Measurements from ENCODE around the gene CACNA1I. TPM values are rescaled to one million over a fixed set of nuclear protein-coding genes. Genes with fewer than 3 reads are reported as not detected.

The CACNA1I gene
- total RNA-seq, 1 donor from 2014 or later, result 0.41 TPM

GRCh38 chr22:39559456-39560105 is 11.0 kb upstream of the CACNA1I start:
- Mint-ChIP-seq H3K36me3 (ENCODE audit: insufficient read depth) (no peaks in the 10 kb centered on the region), H3K27ac (no peak overlapping the region), H3K4me3 (ENCODE audit: low read depth) (no peak overlapping the region), H3K4me1 (ENCODE audit: low read depth) (peaks cover 1% of the 10 kb centered on the region), H3K27me3 (peaks cover 59% of the 10 kb centered on the region), H3K9me3 (ENCODE audit: low read depth) (no peaks in the 10 kb centered on the region)
- DNase-seq (ENCODE audit: low spot score, unreplicated experiment), result peak; percentile 37
- TF ChIP-seq, protein P1, sequence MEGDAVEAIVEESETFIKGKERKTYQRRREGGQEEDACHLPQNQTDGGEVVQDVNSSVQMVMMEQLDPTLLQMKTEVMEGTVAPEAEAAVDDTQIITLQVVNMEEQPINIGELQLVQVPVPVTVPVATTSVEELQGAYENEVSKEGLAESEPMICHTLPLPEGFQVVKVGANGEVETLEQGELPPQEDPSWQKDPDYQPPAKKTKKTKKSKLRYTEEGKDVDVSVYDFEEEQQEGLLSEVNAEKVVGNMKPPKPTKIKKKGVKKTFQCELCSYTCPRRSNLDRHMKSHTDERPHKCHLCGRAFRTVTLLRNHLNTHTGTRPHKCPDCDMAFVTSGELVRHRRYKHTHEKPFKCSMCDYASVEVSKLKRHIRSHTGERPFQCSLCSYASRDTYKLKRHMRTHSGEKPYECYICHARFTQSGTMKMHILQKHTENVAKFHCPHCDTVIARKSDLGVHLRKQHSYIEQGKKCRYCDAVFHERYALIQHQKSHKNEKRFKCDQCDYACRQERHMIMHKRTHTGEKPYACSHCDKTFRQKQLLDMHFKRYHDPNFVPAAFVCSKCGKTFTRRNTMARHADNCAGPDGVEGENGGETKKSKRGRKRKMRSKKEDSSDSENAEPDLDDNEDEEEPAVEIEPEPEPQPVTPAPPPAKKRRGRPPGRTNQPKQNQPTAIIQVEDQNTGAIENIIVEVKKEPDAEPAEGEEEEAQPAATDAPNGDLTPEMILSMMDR (IDR thresholded peaks at IDR 0.05; ENCODE audit: unreplicated experiment), result peak; percentile 59

DNA sequence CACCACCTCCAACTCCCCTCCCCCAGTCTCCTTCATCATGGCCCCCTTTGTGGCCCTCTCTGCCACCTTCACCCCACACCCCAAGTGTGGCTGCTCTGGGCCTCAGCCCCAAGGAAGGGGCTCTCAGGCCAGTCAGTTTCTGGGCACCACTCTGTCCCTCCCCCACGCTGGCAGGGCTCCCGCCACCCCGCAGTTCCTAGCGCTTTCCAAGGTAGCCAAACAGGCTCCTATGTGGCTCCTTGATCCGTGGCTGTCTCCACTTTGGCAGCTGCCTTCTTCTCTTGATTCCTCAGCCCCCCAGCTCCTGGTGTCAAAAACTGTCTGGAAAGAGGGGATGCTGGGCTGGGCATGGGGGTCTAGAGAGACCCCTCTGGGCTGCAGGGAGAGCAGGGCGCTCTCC is 10.4 kb upstream of the CACNA1I start:
- Mint-ChIP-seq H3K4me1 (ENCODE audit: low read depth) (peaks cover 1% of the 10 kb centered on the region), H3K9me3 (ENCODE audit: low read depth) (no peaks in the 10 kb centered on the region), H3K4me3 (ENCODE audit: low read depth) (no peak overlapping the region), H3K27me3 (peaks cover 56% of the 10 kb centered on the region), H3K27ac (no peak overlapping the region), H3K36me3 (ENCODE audit: insufficient read depth) (no peaks in the 10 kb centered on the region)
- DNase-seq (ENCODE audit: low spot score, unreplicated experiment), result no peak
- TF ChIP-seq, protein P1 (IDR thresholded peaks at IDR 0.05; ENCODE audit: unreplicated experiment), result no peak

GRCh38 chr22:39562839-39563489 is 7.6 kb upstream of the CACNA1I start:
- H3K27ac Mint-ChIP-seq, result no peak overlapping the region
- peaks cover 34% of the 10 kb centered on the region for H3K27me3 Mint-ChIP-seq
- H3K4me1 Mint-ChIP-seq (ENCODE audit: low read depth), result peaks cover 4% of the 10 kb centered on the region
- H3K9me3 Mint-ChIP-seq (ENCODE audit: low read depth), result no peaks in the 10 kb centered on the region
- no peak for DNase-seq (ENCODE audit: low spot score, unreplicated experiment)
- no peak overlapping the region for H3K4me3 Mint-ChIP-seq (ENCODE audit: low read depth)
- TF ChIP-seq, protein P1 (IDR thresholded peaks at IDR 0.05; ENCODE audit: unreplicated experiment), result no peak
- H3K36me3 Mint-ChIP-seq (ENCODE audit: insufficient read depth), result no peaks in the 10 kb centered on the region

GRCh38 chr22:39563571-39564428 is 6.8 kb upstream of the CACNA1I start:
- Mint-ChIP-seq H3K9me3 (ENCODE audit: low read depth) (no peaks in the 10 kb centered on the region), H3K27me3 (peaks cover 28% of the 10 kb centered on the region), H3K4me3 (ENCODE audit: low read depth) (no peak overlapping the region), H3K4me1 (ENCODE audit: low read depth) (peaks cover 4% of the 10 kb centered on the region), H3K27ac (no peak overlapping the region), H3K36me3 (ENCODE audit: insufficient read depth) (no peaks in the 10 kb centered on the region)
- DNase-seq (ENCODE audit: low spot score, unreplicated experiment), result no peak
- TF ChIP-seq, protein P1 (IDR thresholded peaks at IDR 0.05; ENCODE audit: unreplicated experiment), result no peak

DNA sequence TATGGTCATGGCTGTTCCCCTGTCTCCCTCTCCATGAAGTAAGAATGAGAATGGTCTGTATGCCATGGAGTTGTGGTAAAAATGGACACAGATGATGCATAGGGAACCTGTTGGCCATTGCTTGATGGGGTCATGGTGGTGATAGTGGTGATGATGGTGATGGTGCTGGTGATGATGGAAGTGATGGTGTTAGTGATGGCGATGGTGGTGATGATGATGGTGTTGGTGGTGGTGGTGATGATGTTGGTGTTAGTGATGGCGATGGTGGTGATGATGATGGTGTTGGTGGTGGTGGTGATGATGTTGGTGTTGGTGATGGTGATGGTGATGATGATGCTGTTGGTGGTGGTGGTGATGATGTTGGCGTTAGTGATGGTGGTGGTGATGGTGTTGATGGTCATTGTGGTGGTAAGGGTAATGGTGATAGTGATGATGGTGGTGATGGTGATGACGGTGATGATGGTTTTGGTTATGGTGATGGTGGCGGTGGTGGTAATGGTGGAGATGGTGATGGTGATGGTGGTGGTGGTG is 5.1 kb upstream of the CACNA1I start:
- H3K27me3 Mint-ChIP-seq, result peaks cover 14% of the 10 kb centered on the region
- no peak overlapping the region for H3K27ac Mint-ChIP-seq
- no peak overlapping the region for H3K4me3 Mint-ChIP-seq (ENCODE audit: low read depth)

More for the DNA sequence above, 5.1 kb upstream of the CACNA1I start:
- DNase-seq (ENCODE audit: low spot score, unreplicated experiment), result no peak
- no peaks in the 10 kb centered on the region for H3K9me3 Mint-ChIP-seq (ENCODE audit: low read depth)
- H3K36me3 Mint-ChIP-seq (ENCODE audit: insufficient read depth), result no peaks in the 10 kb centered on the region
- TF ChIP-seq, protein P1 (IDR thresholded peaks at IDR 0.05; ENCODE audit: unreplicated experiment), result no peak
- H3K4me1 Mint-ChIP-seq (ENCODE audit: low read depth), result peaks cover 4% of the 10 kb centered on the region

Data from progenitor cell of endocrine pancreas (in vitro differentiated cells).